NCI-H345 treated with DMSO at 0.1 percent for 48 hours (cell line): ENCODE results near the gene LYZ.

Source experiments
- DNase-seq: peaks from one replicate; lab custom pipeline; 2025; ENCODE audit not compliant: unreplicated experiment; lab: John Stamatoyannopoulos, UW

Gene LYZ

DNA sequence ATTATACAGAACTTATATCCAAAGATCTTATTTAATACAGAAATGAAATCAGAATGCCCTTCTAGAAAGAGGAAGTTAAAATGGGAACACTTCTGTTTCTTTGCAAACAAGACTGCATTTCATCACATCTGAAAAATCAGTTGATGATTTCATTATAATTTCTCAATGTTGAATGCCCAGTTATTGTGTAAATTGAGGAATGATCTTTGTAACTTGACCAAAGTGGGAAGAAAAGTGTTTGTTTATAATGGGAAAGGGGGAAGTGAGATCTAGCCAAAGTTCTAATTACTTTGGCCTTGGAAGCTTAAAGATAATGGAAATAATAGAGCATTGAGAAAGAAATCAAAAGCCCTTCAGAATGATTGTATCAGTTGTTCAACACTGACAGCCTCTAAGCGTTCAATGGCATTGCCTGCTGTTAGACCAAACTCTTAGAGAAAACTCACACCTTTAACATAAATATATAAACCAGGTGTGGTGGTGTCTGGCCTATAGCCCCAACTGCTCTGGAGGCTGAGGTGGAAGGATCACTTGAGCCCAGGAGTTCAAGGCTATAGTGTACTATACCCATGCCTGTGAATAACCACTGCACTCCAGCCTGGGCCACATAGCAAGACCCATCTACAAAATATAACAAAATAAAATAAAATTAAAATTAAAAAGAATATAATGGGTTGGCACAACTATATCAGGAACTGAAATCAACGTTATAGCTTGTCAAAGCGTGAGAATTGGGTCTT lies 9.9 kb upstream of the LYZ start:
- DNase-seq, result no peak

DNA sequence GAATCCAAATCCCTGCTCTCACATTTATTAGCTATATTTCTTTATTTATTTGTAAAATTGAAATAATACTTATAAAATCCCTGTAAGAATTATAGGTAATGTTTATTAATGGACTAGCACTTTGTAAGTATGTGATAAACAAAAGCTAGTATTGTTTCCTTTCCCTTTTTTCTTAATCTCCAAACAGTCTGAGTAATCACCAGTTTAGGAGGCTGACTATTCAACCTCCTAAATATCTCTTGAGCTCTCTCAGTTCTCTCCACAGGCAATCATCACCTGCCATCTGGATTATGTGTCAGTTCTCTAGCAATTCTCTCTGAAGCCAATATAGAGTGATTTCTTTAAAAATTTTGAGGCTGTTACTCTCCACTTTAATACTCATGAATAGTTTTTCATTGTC lies 9.2 kb upstream of the LYZ start:
- DNase-seq, result no peak

DNA sequence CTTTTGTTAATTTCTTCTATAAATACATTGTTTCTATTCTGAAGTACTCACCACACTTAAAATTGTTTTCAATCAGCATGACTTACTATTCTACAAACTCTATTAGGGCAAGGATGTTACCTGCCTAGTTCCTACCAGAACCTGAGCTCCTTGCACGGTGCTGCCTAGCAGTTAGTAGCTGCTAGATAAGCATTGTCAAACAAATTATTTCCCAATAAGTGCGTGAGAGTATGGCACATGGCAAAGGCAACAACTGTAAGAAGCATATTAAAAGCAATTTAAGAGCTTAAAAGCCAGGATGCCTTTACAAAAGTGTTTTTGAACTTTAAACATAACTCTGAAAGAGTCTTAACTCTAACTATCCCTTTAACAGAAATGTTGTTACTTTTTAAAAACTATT lies 8.2 kb upstream of the LYZ start:
- no peak for DNase-seq

- no peak for DNase-seq
Observed at GRCh38 chr12:69341328-69341727, 6.9 kb upstream of the LYZ start.

GRCh38 chr12:69342421-69342820 lies 5.8 kb upstream of the LYZ start:
- DNase-seq, result no peak

DNA sequence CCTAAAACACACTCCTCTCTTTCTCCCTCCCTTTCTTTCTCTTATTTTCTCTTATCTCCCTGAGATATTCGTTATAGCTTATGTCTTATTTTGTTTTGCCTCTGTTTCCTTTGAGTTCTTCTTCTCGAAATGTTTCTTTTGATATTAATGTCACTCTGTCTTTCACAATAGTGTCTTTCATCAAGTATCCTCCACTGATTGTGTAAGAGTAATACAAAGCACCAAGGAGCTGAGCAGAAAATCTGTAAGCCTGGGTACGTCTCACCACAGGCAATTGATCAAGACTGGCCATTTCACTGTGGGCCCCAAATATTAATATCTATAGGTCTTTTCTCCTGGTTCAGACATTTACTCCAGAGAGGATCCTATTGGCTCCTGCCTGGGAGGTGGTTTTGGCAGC lies 4.8 kb upstream of the LYZ start:
- no peak for DNase-seq

DNA sequence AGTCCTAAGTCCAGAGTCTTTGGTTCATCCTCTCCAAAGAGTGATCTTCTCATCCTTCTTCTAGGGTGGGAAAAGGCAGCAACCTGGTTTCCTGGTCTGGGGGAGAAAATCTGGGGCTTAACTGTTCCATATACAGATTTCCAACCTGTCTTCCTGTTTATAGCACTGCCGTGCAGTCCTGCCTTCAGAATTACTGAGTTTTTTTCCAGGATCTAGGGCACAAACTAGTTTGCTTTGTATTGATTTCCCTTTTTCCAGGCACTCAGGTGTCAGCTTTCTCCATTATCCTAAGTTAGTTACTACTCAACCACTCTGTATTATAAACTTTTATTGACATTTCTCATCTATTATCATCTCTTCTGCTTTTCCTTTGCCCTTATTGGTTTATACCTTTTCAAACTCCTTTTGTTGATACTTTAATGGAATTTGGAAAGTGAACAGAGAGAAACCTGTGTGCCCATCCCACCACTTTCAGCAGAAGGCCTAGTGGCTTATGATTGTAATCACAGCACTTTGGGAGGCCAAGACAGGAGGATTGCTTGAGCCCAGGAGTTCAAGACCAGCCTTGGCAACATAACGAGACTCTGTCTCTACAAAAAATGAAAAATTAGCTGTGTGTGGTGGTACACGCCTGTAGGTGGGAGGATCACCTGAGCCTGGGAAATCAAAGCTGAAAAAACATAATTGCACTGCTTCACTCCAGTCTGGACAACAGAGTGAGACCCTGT lies 4.1 kb upstream of the LYZ start:
- DNase-seq, result no peak

GRCh38 chr12:69345077-69345476 lies 3.1 kb upstream of the LYZ start:
- no peak for DNase-seq

- DNase-seq, result no peak
Observed at GRCh38 chr12:69345742-69346141, 2.4 kb upstream of the LYZ start.

- no peak for DNase-seq
Observed at GRCh38 chr12:69350002-69350626, 1.9 kb downstream of the LYZ start.

DNA sequence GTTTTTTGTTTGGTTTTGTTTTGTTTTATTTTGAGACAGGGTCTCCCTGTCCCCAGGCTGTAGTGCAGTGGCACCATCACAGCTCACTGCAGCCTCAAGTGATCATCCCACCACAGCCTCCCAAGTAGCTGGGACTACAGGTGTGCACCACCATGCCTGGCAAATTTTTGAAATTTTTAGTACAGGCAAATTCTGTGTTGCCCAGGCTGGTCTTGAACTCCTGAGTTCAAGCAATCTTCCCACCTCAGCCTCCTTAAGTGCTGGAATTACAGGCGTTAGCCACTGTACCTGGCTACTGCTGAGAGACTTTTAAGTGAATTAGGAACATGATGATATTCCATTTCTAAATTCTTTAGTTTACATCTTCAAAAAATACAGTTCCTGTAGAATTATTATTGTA lies 2.6 kb downstream of the LYZ start:
- no peak for DNase-seq

- DNase-seq, result no peak
Observed at GRCh38 chr12:69351462-69352236, 3.5 kb downstream of the LYZ start.

DNA sequence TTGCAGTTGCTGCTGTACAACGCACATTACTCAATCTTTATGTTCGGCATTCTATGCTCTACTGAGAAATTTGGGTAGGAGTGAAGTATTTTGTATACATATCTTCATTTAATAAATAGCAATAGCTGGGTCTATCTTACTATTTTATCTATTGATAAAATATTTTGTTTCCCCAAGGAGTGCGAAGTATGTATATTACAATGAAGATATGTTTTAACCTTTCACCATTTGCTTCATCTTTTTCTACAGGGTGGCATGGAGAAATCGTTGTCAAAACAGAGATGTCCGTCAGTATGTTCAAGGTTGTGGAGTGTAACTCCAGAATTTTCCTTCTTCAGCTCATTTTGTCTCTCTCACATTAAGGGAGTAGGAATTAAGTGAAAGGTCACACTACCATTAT lies 4.7 kb downstream of the LYZ start:
- no peak for DNase-seq

GRCh38 chr12:69354172-69354555 lies 6.0 kb downstream of the LYZ start:
- no peak for DNase-seq

DNA sequence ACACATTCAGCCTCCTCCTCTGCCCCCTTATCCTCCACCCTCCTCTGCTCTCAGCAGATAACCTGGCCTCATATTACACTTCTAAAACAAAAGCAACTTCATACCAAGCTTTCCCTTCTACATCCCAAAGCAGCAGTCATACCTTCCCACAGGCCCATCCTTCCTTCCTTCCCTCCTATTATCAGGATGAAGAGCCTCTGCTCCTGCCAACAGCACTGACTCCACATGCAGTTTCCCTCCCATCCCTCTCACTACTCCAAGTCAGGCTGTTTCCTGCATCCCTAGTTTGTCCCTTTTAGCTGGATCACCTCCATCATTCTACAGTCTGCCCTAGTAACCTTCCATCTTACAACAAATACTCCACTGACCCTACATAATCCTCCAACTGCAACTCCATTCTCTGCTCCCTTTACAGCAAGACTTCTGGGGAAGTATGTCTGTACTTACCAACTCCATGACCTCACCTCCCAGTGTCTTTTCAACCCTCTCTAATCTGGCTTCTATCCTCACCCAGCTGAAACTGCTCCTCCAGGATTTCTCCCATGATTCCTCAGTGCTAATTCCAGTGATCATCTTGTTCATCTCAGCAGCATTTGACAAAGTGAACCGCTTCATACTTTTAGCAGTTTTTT lies 6.5 kb downstream of the LYZ start:
- no peak for DNase-seq

DNA sequence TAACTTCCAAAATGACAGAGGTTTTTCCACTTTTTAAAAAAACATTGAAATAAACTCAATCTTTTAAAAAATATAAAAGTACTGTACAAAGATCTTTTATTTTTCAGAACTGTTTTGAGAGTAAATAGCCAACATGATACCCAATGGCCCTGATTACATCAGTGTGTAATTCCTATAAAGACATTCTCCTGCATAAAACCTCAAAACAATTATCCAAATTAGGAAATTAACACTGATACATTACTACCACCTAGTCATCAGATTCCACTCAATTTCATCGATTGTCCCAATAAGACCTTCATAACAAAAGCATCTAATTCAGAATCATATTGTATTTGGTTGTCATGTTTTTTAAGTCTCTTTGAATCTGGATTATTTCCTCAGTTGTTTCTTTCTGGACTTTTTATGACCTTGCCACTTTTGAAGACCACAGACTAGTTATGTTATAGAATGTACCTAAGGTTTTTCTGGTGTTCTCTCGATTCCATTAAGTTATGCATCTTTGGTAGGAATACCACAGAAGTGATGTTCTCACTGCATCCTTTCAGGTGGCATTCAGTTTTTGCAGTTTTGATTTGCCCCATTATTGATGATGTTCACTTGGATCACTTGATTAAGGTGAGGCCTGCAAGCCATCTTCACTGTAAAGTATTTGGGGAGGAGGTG lies 7.3 kb downstream of the LYZ start:
- no peak for DNase-seq

DNA sequence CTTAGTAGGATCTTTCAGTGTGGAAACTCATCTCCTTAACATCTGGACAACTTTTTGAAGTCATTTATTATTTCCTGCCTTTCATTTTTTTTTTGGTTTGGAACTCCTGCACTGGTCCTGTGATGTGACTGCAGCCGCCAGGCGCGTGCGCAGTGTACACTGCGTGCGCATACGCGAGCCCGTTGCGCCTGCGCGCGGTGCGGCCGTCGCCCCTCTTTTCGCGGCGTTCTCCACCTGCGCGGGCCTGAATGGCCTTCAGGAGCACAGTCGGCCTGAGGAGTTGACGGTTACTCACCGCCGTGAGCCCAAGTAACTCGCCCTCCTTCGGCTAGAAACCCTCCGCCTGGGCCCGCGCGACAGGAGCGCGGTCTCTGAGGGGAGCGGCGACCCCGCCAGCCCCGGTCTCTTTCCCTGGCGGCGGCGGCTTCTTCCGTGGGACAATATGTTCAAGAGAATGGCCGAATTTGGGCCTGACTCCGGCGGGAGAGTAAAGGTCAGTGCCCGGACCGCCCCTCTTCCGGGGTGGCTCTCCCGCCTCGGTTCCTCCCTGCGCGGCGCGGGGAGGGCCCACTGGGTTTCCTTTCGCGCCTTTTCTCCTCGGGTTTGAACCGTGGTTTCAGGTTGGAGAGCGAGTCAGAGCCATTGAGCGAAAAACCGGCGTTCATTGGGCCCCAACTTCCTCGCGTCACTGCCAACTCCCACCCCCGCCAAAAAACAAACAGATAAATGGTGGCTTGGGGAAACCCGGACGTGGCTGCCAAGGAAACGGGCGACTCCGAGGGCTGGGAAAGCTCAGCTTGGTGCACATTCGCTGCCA lies 11.6 kb downstream of the LYZ start, which contains the start of gene YEATS4:
YEATS4 (plus strand) TSS at position 213 of the 817 bp plus-strand sequence; CDS start at position 443, 230 bp downstream.
- peak; percentile 89 for DNase-seq

DNA sequence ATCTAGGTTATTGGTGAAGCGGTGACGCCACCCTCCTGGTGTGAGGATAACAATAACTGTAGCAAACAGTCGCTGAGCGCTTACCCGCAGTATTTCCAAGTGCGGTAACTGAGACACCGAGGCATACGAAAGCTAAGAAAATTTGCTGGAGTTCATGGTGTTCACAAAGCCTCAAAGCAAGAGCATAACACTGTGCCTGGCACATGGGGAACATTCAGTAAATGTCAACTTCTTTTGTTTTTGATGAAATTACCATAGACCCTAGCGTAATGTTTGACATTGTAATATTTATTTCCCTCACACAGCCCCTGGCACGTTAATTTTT lies 12.1 kb downstream of the LYZ start:
- DNase-seq, result no peak

DNA sequence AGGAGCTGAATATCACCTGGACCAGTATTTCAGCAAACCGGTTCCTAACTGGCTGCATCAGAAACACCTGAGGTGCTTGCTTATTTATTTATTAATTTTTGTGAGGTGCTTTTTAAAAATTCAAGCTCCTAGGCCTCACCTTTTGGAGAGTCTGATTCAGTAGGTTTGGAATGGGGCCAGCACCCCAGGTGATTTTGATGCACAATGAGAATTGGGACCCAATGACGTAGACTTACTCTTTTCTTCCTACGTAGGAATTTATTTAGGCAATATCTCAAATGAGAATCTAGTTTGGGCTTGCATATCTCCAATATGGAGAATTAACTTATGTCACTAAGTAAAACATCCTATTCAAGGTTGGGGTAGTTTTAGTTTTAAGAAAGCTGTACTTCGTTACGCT lies 18.6 kb downstream of the LYZ start:
- DNase-seq, result no peak

GRCh38 chr12:69368171-69368570 lies 20.0 kb downstream of the LYZ start:
- no peak for DNase-seq
